GM18507 (cell line): ENCODE results near the gene ICAM2.

Experiments used
- DNase-seq: peaks from one replicate; pipeline ENCODE4 v3.0.0; 2011; ENCODE audit warnings: low read depth; ENCODE audit not compliant: insufficient read length; ENCODE audit errors: extremely low spot score
- FAIRE-seq: peaks from 2 replicates; lab custom pipeline; 2011; peaks lifted over from hg19 to GRCh38; lab: Jason Lieb, UNC

ICAM2 gene

GRCh38 chr17:64020056-64020766 is at the start of gene ICAM2:
Gene ICAM2, minus strand, starts transcription at chr17:64020633. Its CDS starts 13,942 bp downstream, at chr17:64006691.
- peak; percentile 78 for FAIRE-seq
- peak; percentile 55 for DNase-seq

GRCh38 chr17:64070213-64070612 is 49.8 kb upstream of the ICAM2 start:
- DNase-seq, result no peak
- no peak for FAIRE-seq

GRCh38 chr17:64069143-64069542 is 48.7 kb upstream of the ICAM2 start:
- FAIRE-seq, result no peak
- no peak for DNase-seq

- FAIRE-seq (no peak), DNase-seq (no peak)
Observed at GRCh38 chr17:64067657-64068056, 47.2 kb upstream of the ICAM2 start.

GRCh38 chr17:64066716-64067115 is 46.3 kb upstream of the ICAM2 start:
- DNase-seq (no peak), FAIRE-seq (no peak)

DNA sequence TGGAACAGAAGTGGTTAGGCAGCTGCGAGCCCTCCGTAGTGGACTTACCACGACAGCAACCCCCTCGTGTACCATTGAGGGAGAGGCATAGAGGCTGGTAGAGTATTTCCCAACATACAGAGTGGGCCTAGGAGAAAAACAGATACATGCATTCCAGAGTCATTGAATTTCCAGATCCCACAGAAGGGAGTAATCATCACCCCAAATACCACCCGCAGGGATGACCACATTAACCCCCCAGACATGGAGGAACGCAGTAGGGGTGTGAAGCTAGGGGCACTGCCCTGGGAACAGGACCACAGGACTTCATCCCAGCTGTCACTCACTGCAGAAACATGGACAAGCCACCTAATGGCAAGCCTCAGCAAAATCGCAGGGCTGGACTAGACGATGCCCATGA is 44.7 kb upstream of the ICAM2 start:
- no peak for DNase-seq
- no peak for FAIRE-seq

- FAIRE-seq (no peak), DNase-seq (no peak)
Observed at GRCh38 chr17:64064331-64064730, 43.9 kb upstream of the ICAM2 start.

- FAIRE-seq, result peak; percentile 39
- no peak for DNase-seq
Observed at GRCh38 chr17:64063766-64064224, 43.4 kb upstream of the ICAM2 start.

GRCh38 chr17:64063088-64063487 is 42.7 kb upstream of the ICAM2 start:
- FAIRE-seq, result peak; percentile 87

DNA sequence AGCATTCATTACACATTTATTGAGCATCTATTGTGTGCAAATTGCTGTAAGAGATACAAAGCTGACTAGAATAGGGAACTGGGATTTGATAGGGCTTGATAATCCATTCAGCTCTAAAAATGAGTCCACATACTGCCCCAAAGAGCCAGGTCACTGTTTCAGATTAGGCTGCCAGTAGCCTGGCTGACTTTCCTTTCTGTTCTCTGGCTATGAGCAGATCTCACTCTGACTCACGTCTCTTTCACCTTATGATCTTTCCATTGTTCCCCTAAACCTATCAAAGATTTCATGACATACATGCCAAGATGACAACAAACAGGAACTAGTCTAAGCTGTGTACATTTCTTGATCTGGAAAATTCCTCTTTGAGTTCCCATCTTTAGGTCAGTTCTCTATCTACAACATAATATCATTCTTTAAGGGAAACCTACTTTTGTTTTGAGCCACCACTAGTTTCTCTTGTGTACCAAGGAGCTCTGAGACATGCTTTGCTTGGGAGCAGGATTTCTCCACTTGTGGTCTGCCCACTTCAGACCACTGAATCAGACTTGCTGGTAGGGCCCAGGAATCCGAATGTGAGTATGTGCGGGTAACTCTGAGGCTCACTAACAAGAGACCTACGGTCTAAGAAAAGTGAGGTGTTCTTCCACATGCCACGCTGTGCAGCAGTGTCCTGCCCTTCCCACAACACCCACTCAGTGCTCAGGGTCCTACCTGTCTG is 40.9 kb upstream of the ICAM2 start:
- peak; percentile 89 for FAIRE-seq
- no peak for DNase-seq

More at GRCh38 chr17:64063088-64063487, 42.7 kb upstream of the ICAM2 start:
- DNase-seq, result no peak

- FAIRE-seq, result peak; percentile 31
- no peak for DNase-seq
Observed at GRCh38 chr17:64060331-64060730, 39.9 kb upstream of the ICAM2 start.

DNA sequence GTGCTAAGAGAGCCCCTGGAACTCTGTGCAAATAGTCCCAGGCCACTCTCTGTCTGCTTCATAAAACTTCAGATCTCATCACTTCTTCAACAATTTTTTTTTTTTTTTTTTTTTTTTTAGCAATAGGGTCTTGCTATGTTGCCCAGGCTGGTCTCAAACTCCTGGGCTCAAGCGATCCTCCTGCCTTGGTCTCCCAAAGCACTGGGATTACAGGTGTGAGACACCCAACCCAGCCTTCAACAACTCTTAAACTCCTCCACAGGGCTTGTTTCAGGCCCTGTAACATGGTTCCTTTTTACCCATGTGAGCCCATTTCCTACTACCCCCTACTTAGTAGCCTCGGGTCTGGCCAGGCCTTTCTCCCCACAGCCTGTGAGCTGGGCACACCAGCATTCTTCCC is 39.3 kb upstream of the ICAM2 start:
- no peak for FAIRE-seq
- no peak for DNase-seq

DNA sequence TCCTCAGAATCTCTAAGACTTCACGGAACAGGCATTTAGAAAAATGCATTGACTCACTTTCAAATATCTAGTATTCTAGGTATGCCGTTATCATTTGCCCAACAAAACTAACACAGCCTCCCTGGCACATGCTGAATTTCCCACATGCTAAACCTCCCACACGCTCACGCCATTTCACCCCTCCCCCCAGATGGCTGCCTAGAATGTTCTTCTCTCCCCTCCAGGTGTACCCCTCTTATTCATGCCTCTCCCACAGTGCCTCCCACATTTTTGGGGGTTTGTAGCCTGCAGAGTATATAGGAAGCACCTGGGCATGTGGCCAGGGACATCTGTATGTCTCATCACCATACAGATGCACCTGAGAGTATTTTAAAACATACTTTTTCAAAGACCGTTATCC is 38.2 kb upstream of the ICAM2 start:
- no peak for DNase-seq
- FAIRE-seq, result no peak

GRCh38 chr17:64057701-64058263 is 37.3 kb upstream of the ICAM2 start:
- DNase-seq, result no peak
- no peak for FAIRE-seq

DNA sequence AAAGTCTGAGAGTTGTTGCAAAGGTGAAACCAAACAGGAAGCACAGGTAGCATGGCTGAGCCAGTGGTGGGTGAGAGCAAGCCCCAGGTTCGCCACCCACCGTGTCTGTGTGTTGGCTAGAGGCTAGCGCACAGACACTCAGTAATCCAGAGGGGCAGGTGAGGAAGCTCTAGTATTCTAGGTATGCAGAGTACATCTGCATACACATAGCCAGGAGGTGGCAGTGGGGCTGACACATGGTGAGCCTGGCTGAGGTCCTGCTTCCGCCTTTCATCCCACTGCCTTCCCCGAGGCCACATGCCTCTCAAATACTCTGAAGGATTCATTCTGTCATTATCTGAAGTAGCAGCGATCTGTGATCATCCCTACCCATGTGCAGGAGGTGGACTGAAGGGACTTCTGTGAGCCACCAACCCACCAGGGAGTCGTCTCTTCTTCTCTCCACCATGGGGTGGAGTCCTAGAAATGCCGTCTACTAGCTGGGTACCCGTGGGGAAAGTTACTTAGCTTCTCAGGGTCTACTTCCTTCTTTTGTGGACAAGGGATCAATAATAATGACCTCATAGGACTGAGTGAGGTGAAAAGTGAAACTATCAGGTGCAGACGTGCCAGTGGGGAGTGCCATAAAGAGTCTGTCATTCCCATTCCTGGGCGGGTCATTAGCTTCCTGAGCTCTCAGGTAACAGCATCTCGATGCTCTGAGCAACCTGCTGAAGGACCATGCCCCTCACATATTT is 36.0 kb upstream of the ICAM2 start:
- FAIRE-seq (peak; percentile 92), DNase-seq (peak; percentile 64)

GRCh38 chr17:64055183-64056142 is 35.0 kb upstream of the ICAM2 start:
- DNase-seq, result no peak
- FAIRE-seq, result no peak

DNA sequence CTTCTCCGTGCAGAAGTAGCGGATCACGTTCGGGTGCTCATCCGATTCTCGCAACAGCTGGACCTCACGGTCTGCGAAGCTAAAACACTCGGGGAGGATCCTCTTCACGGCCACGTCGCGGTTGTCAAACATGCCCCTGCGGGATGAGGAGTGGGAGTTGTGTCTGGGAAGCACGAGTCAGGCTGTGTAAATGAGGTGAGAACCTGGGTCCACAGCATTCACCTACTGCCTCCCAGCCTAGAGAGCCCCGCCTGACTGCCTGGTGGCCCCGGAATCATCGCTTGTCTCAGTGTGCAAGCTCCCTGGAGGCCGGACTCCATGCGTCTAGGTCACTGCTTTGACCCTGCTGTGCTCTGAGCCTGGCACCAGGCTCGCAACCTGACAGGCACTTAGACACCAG is 33.9 kb upstream of the ICAM2 start:
- no peak for FAIRE-seq
- DNase-seq, result no peak

DNA sequence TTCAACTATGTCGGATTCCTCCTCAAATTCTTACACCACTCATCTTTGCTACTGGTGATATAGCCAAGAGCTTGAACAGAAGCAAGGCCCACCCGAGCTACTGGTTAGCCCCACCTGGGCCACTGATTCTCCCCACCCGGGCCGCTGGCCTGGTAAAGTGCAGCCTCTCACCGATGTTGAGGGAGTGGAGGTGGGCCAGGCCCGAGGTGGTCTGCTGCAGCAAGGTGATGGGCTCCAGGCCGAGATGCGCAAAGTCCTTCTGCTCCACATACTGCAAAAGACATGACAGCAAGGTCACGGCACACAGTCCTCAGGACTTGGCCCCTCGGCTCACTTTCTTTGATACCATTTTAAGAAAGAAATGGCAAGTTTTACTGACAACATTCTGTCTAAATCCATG is 32.7 kb upstream of the ICAM2 start:
- DNase-seq, result no peak
- no peak for FAIRE-seq

GRCh38 chr17:64051153-64051552 is 30.7 kb upstream of the ICAM2 start:
- DNase-seq (no peak), FAIRE-seq (no peak)
